ENCODE measurements around the gene SLC25A26.

GRCh38 chr3:66242788-66243464 is 22.1 kb downstream of the SLC25A26 start:
- no peak for TF ChIP-seq SUZ12 (IDR thresholded peaks at IDR 0.05; ENCODE audit: extremely low read depth, insufficient read depth, insufficient read length)
- TF ChIP-seq ZNF274 (IDR thresholded peaks at IDR 0.05; ENCODE audit: low read depth, low read length) = no peak
